Measurements from ENCODE around the gene SLFN5.
"Not testable (repeated sequence)": the region's sequence is repeated elsewhere in the genome, so short reads cannot be mapped to it uniquely, and the experiment has no call there.

SLFN5 gene

GRCh38 chr17:35222452-35222851, 20.4 kb upstream of the SLFN5 start:
- DNase-seq (no peak), ATAC-seq (ENCODE audit: insufficient read depth, low read depth) (no peak)
- no peaks in the 10 kb centered on the region for H3K36me3 ChIP-seq (ENCODE audit: insufficient read depth, low read length)
- H3K4me1 ChIP-seq (ENCODE audit: insufficient read depth, low read length), result peaks cover 13% of the 10 kb centered on the region
- no peaks in the 10 kb centered on the region for H3K79me2 ChIP-seq (ENCODE audit: insufficient read depth, low read length)
- peaks cover 8% of the 10 kb centered on the region for H3K27me3 ChIP-seq (ENCODE audit: insufficient read depth, low read length, poor library complexity)
- no peak overlapping the region for H3K9ac ChIP-seq (ENCODE audit: low read depth, low read length)
- peaks cover 5% of the 10 kb centered on the region for H3K9me3 ChIP-seq (ENCODE audit: insufficient read depth, low read length, severe bottlenecking)
- H2AFZ ChIP-seq (ENCODE audit: low read depth, low read length), result no peak overlapping the region
- no peak overlapping the region for H3K4me3 ChIP-seq (ENCODE audit: low read depth in 1 of 2, low read length in 2 of 2)
- no peak overlapping the region for H3K4me2 ChIP-seq (ENCODE audit: insufficient read depth, low read length)
- H3K27ac ChIP-seq (ENCODE audit: low read length), result no peak overlapping the region
- TF ChIP-seq CTCF (IDR thresholded peaks at IDR 0.05; ENCODE audit: borderline replicate concordance, extremely low read depth, low read length, poor library complexity, severe bottlenecking) (no peak), EZH2 (IDR thresholded peaks at IDR 0.05; ENCODE audit: borderline replicate concordance, low read depth, low read length, severe bottlenecking) (no peak)
- H4K20me1 ChIP-seq (ENCODE audit: insufficient read depth, low read length), result no peaks in the 10 kb centered on the region

GRCh38 chr17:35224436-35224835, 18.4 kb upstream of the SLFN5 start:
- H2AFZ ChIP-seq (ENCODE audit: low read depth, low read length), result no peak overlapping the region
- no peaks in the 10 kb centered on the region for H3K79me2 ChIP-seq (ENCODE audit: insufficient read depth, low read length)
- no peak overlapping the region for H3K4me2 ChIP-seq (ENCODE audit: insufficient read depth, low read length)
- no peak overlapping the region for H3K4me3 ChIP-seq (ENCODE audit: low read depth in 1 of 2, low read length in 2 of 2)
- peaks cover 5% of the 10 kb centered on the region for H3K9me3 ChIP-seq (ENCODE audit: insufficient read depth, low read length, severe bottlenecking)
- DNase-seq (no peak), ATAC-seq (ENCODE audit: insufficient read depth, low read depth) (no peak)
- H4K20me1 ChIP-seq (ENCODE audit: insufficient read depth, low read length), result no peaks in the 10 kb centered on the region
- no peak overlapping the region for H3K27ac ChIP-seq (ENCODE audit: low read length)
- no peaks in the 10 kb centered on the region for H3K36me3 ChIP-seq (ENCODE audit: insufficient read depth, low read length)
- no peak overlapping the region for H3K9ac ChIP-seq (ENCODE audit: low read depth, low read length)
- TF ChIP-seq EZH2 (IDR thresholded peaks at IDR 0.05; ENCODE audit: borderline replicate concordance, low read depth, low read length, severe bottlenecking) (no peak), CTCF (IDR thresholded peaks at IDR 0.05; ENCODE audit: borderline replicate concordance, extremely low read depth, low read length, poor library complexity, severe bottlenecking) (no peak)
- H3K27me3 ChIP-seq (ENCODE audit: insufficient read depth, low read length, poor library complexity), result peaks cover 10% of the 10 kb centered on the region
- no peaks in the 10 kb centered on the region for H3K4me1 ChIP-seq (ENCODE audit: insufficient read depth, low read length)

- TF ChIP-seq CTCF (IDR thresholded peaks at IDR 0.05; ENCODE audit: borderline replicate concordance, extremely low read depth, low read length, poor library complexity, severe bottlenecking) (no peak), EZH2 (IDR thresholded peaks at IDR 0.05; ENCODE audit: borderline replicate concordance, low read depth, low read length, severe bottlenecking) (no peak)
- no peak overlapping the region for H3K4me3 ChIP-seq (ENCODE audit: low read depth in 1 of 2, low read length in 2 of 2)
These were observed 15.3 kb upstream of the SLFN5 start for GRCh38 chr17:35227546-35227945.

GRCh38 chr17:35229638-35230037, 13.2 kb upstream of the SLFN5 start:
- Histone ChIP-seq H3K4me1 (ENCODE audit: insufficient read depth, low read length) (no peaks in the 10 kb centered on the region), H3K27ac (ENCODE audit: low read length) (no peak overlapping the region), H2AFZ (ENCODE audit: low read depth, low read length) (no peak overlapping the region), H3K36me3 (ENCODE audit: insufficient read depth, low read length) (no peaks in the 10 kb centered on the region), H3K9ac (ENCODE audit: low read depth, low read length) (no peak overlapping the region), H3K4me3 (ENCODE audit: low read depth in 1 of 2, low read length in 2 of 2) (no peak overlapping the region), H3K79me2 (ENCODE audit: insufficient read depth, low read length) (no peaks in the 10 kb centered on the region), H4K20me1 (ENCODE audit: insufficient read depth, low read length) (no peaks in the 10 kb centered on the region), H3K4me2 (ENCODE audit: insufficient read depth, low read length) (no peak overlapping the region), H3K27me3 (ENCODE audit: insufficient read depth, low read length, poor library complexity) (peaks cover 6% of the 10 kb centered on the region), H3K9me3 (ENCODE audit: insufficient read depth, low read length, severe bottlenecking) (no peaks in the 10 kb centered on the region)
- TF ChIP-seq CTCF (IDR thresholded peaks at IDR 0.05; ENCODE audit: borderline replicate concordance, extremely low read depth, low read length, poor library complexity, severe bottlenecking) (no peak), EZH2 (IDR thresholded peaks at IDR 0.05; ENCODE audit: borderline replicate concordance, low read depth, low read length, severe bottlenecking) (no peak)
- DNase-seq (no peak), ATAC-seq (ENCODE audit: insufficient read depth, low read depth) (no peak)

More at GRCh38 chr17:35227546-35227945, 15.3 kb upstream of the SLFN5 start:
- H3K9ac ChIP-seq (ENCODE audit: low read depth, low read length), result no peak overlapping the region
- DNase-seq (no peak), ATAC-seq (ENCODE audit: insufficient read depth, low read depth) (no peak)
- H4K20me1 ChIP-seq (ENCODE audit: insufficient read depth, low read length), result no peaks in the 10 kb centered on the region
- no peaks in the 10 kb centered on the region for H3K36me3 ChIP-seq (ENCODE audit: insufficient read depth, low read length)
- no peaks in the 10 kb centered on the region for H3K4me1 ChIP-seq (ENCODE audit: insufficient read depth, low read length)
- no peak overlapping the region for H3K4me2 ChIP-seq (ENCODE audit: insufficient read depth, low read length)
- H3K27me3 ChIP-seq (ENCODE audit: insufficient read depth, low read length, poor library complexity), result peaks cover 6% of the 10 kb centered on the region
- H3K79me2 ChIP-seq (ENCODE audit: insufficient read depth, low read length), result no peaks in the 10 kb centered on the region
- no peak overlapping the region for H2AFZ ChIP-seq (ENCODE audit: low read depth, low read length)
- peaks cover 1% of the 10 kb centered on the region for H3K9me3 ChIP-seq (ENCODE audit: insufficient read depth, low read length, severe bottlenecking)
- no peak overlapping the region for H3K27ac ChIP-seq (ENCODE audit: low read length)

- not testable (repeated sequence) for H3K4me3 ChIP-seq (ENCODE audit: low read depth in 1 of 2, low read length in 2 of 2); H3K4me2 ChIP-seq (ENCODE audit: insufficient read depth, low read length); H3K9ac ChIP-seq (ENCODE audit: low read depth, low read length); H3K4me1 ChIP-seq (ENCODE audit: insufficient read depth, low read length); DNase-seq; H3K27me3 ChIP-seq (ENCODE audit: insufficient read depth, low read length, poor library complexity); H2AFZ ChIP-seq (ENCODE audit: low read depth, low read length); ATAC-seq (ENCODE audit: insufficient read depth, low read depth); H3K79me2 ChIP-seq (ENCODE audit: insufficient read depth, low read length); H3K9me3 ChIP-seq (ENCODE audit: insufficient read depth, low read length, severe bottlenecking); H3K36me3 ChIP-seq (ENCODE audit: insufficient read depth, low read length); H3K27ac ChIP-seq (ENCODE audit: low read length); H4K20me1 ChIP-seq (ENCODE audit: insufficient read depth, low read length)
These were observed 8.6 kb upstream of the SLFN5 start for GRCh38 chr17:35234315-35234714.

Measured in DND-41 (cell line).